ENCODE measurements around the gene DIS3L2.

GRCh38 chr2:232375164-232375563 is 413.7 kb downstream of the DIS3L2 start:
- TF ChIP-seq POLR2A (IDR thresholded peaks at IDR 0.05; ENCODE audit: low read length) (no peak), GATA1 (IDR thresholded peaks at IDR 0.05; ENCODE audit: low read depth, low read length) (no peak)

Data from erythroblast (primary cell).